Liver (tissue), 9 donors: ENCODE results near the gene STK33. TPM values are rescaled to one million over a fixed set of nuclear protein-coding genes. Genes with fewer than 3 reads are reported as not detected.

Experiments used
- DNase-seq: peaks from one replicate; pipeline ENCODE4 v3.0.0-alpha.2; 2017; ENCODE audit warnings: low spot score
- H3K27ac ChIP-seq, 2 donors: one replicate each; pipeline ENCODE4 v1.7.0; 2013; ENCODE audit warnings: inconsistent platforms in 2 of 2, low read length in 2 of 2, control low read depth in 1 of 2, low read depth in 1 of 2, mild to moderate bottlenecking in 1 of 2
- H3K27me3 ChIP-seq, 4 donors: one replicate each; pipeline versions ENCODE4 v1.6.1 to v1.7.0; 2013; ENCODE audit warnings: low read length in 3 of 4, inconsistent platforms in 1 of 4, mild to moderate bottlenecking in 1 of 4, moderate library complexity in 1 of 4; ENCODE audit not compliant: control insufficient read depth in 4 of 4, insufficient read depth in 4 of 4
- H3K36me3 ChIP-seq, 4 donors: one replicate each; pipeline versions ENCODE4 v1.6.1 to v1.7.0; 2013; ENCODE audit warnings: low read length in 3 of 4, mild to moderate bottlenecking in 3 of 4, low read depth in 1 of 4, moderate library complexity in 1 of 4; ENCODE audit not compliant: control insufficient read depth in 4 of 4, insufficient read depth in 3 of 4
- H3K4me1 ChIP-seq, 4 donors: one replicate each; pipeline versions ENCODE4 v1.6.1 to v1.7.0; 2013; ENCODE audit warnings: low read length in 3 of 4, mild to moderate bottlenecking in 3 of 4, moderate library complexity in 1 of 4; ENCODE audit not compliant: control insufficient read depth in 4 of 4, insufficient read depth in 4 of 4
- H3K4me3 ChIP-seq, 3 donors: one replicate each; pipeline versions ENCODE4 v1.6.1 to v1.7.0; 2013; ENCODE audit warnings: low read length in 3 of 3, control low read depth in 1 of 3, low read depth in 1 of 3, mild to moderate bottlenecking in 1 of 3
- H3K9ac ChIP-seq, 2 donors: one replicate each; pipeline ENCODE4 v1.7.0; 2013; ENCODE audit warnings: low read length in 2 of 2, mild to moderate bottlenecking in 2 of 2, moderate library complexity in 2 of 2, control low read depth in 1 of 2, low read depth in 1 of 2
- H3K9me3 ChIP-seq, 4 donors: one replicate each; pipeline versions ENCODE4 v1.6.1 to v1.7.0; 2013; ENCODE audit warnings: low read length in 3 of 4; ENCODE audit not compliant: control insufficient read depth in 4 of 4
- ATF3 ChIP-seq: IDR thresholded peaks from 2 replicates; pipeline ENCODE4 v1.6.1; 2016; ENCODE audit warnings: antibody characterized with exemption
- EGR1 ChIP-seq, 2 donors: IDR thresholded peaks; 2 replicates each; pipeline ENCODE4 v1.6.1; 2016 to 2018; ENCODE audit warnings: antibody characterized with exemption in 2 of 2, low read depth in 2 of 2
- FOXA2 ChIP-seq: IDR thresholded peaks from 2 replicates; pipeline ENCODE4 v1.6.1; 2016; ENCODE audit warnings: antibody characterized with exemption
- HNF4A ChIP-seq, 2 donors: conservative IDR thresholded peaks; 2 replicates each; pipeline ENCODE4 v1.6.1; 2016; ENCODE audit warnings: antibody characterized with exemption in 2 of 2, mild to moderate bottlenecking in 2 of 2
- HNF4G ChIP-seq: IDR thresholded peaks from 2 replicates; pipeline ENCODE4 v1.6.1; 2016; ENCODE audit warnings: antibody characterized with exemption
- JUND ChIP-seq, 2 donors: IDR thresholded peaks; 2 replicates each; pipeline ENCODE4 v1.6.1; 2016; ENCODE audit warnings: antibody characterized with exemption in 2 of 2
- NR2F2 ChIP-seq: IDR thresholded peaks from 2 replicates; pipeline ENCODE4 v1.6.1; 2016; ENCODE audit warnings: antibody characterized with exemption
- REST ChIP-seq: IDR thresholded peaks from 2 replicates; pipeline ENCODE4 v1.6.1; 2016; ENCODE audit warnings: antibody characterized with exemption, mild to moderate bottlenecking
- SP1 ChIP-seq: IDR thresholded peaks from 2 replicates; pipeline ENCODE4 v1.6.1; 2018; ENCODE audit warnings: antibody characterized with exemption, mild to moderate bottlenecking
- TAF1 ChIP-seq: conservative IDR thresholded peaks from 2 replicates; pipeline ENCODE4 v1.6.1; 2016; ENCODE audit warnings: antibody characterized with exemption, mild to moderate bottlenecking
- YY1 ChIP-seq: IDR thresholded peaks from 2 replicates; pipeline ENCODE4 v1.6.1; 2016; ENCODE audit warnings: antibody characterized with exemption, mild to moderate bottlenecking
- WGBS: extraction: QIAGEN DNeasy Blood & Tissue Kit; methylation state at CpG from one replicate; pipeline ENCODE4 v1.1.7; 2013; 5-methylcytosine and 5-hydroxymethylcytosine counted together
- polyA plus RNA-seq, 2 donors: library from polyadenylated mRNA; stranded (reverse) in 1 of 2; unstranded in 1 of 2; fragments of 200-250 nt in 1 of 2; fragments of >200 nt in 1 of 2; fragmentation: Nextera tagmentation in 1 of 2; extraction: Ambion mirVana in 1 of 2; gene quantifications; one replicate each; pipeline versions ENCODE4 v1.2.1 to v1.2.3, GENCODE V29; 2013 to 2015
- total RNA-seq, 2 donors: library from RNA; depleted of rRNA; stranded (reverse); fragments of >200 nt; gene quantifications; one replicate each; pipeline ENCODE4 v1.2.3, GENCODE V29; 2014
- donor health status: healthy.
- donor health status: healthy.
- donor health status: healthy.
- donor health status: healthy.
- donor health status: healthy.

Gene STK33
- total and polyA plus RNA-seq, 4 donors: 0.09 to 1.1 (median 0.52) TPM

GRCh38 chr11:8459711-8460399, 134.2 kb downstream of the STK33 start (continued):
- TF ChIP-seq REST (no peak), EGR1 (IDR thresholded peaks at IDR 0.05; ENCODE audit: low read depth in 2 of 2) (no peak)

GRCh38 chr11:8442301-8442700, 151.7 kb downstream of the STK33 start:
- H3K4me1 ChIP-seq: no peaks in the 10 kb centered on the region
- H3K9me3 ChIP-seq: no peaks in the 10 kb centered on the region
- no peaks in the 10 kb centered on the region for H3K36me3 ChIP-seq
- TF ChIP-seq FOXA2 (no peak), EGR1 (IDR thresholded peaks at IDR 0.05; ENCODE audit: low read depth in 2 of 2) (no peak), NR2F2 (no peak), HNF4A (conservative IDR thresholded peaks at IDR 0.05) (no peak), REST (no peak), TAF1 (no peak), HNF4G (no peak), ATF3 (no peak), JUND (IDR thresholded peaks at IDR 0.05) (no peak)
- 44% methylated on average over 4 of the region's 4 CpGs for WGBS
- H3K27ac ChIP-seq: no peak overlapping the region
- H3K27me3 ChIP-seq: no peaks in the 10 kb centered on the region
- H3K4me3 ChIP-seq: no peak overlapping the region
- no peak for DNase-seq
- H3K9ac ChIP-seq: no peak overlapping the region

GRCh38 chr11:8440649-8441048, 153.4 kb downstream of the STK33 start:
- no peak for DNase-seq
- Histone ChIP-seq H3K9me3 (no peaks in the 10 kb centered on the region), H3K27ac (no peak overlapping the region), H3K27me3 (no peaks in the 10 kb centered on the region), H3K36me3 (no peaks in the 10 kb centered on the region), H3K9ac (no peak overlapping the region), H3K4me3 (no peak overlapping the region), H3K4me1 (no peaks in the 10 kb centered on the region)
- WGBS: 98% methylated on average over 3 of the region's 3 CpGs
- no peak for TF ChIP-seq SP1
- no peak for TF ChIP-seq REST
- TF ChIP-seq NR2F2: no peak
- TF ChIP-seq YY1: no peak
- TF ChIP-seq FOXA2: no peak
- no peak for TF ChIP-seq JUND (IDR thresholded peaks at IDR 0.05)
